Measurements from ENCODE around the gene PPP4R2.

- TF ChIP-seq POLR2A (IDR thresholded peaks at IDR 0.05; ENCODE audit: low read depth, low read length) (no peak), CTCF (IDR thresholded peaks at IDR 0.05; ENCODE audit: extremely low read depth in 1 of 2, insufficient read depth in 1 of 2, low read depth in 1 of 2, low read length in 2 of 2) (no peak), EZH2 (IDR thresholded peaks at IDR 0.05; ENCODE audit: borderline replicate concordance, low read depth, low read length, severe bottlenecking) (no peak), POLR2AphosphoS5 (IDR thresholded peaks at IDR 0.05; ENCODE audit: insufficient read depth, low read depth, low read length) (no peak), MAX (IDR thresholded peaks at IDR 0.05; ENCODE audit: insufficient read depth, insufficient read length) (no peak), JUN (IDR thresholded peaks at IDR 0.05; ENCODE audit: borderline replicate concordance, insufficient read depth, insufficient read length, low read depth) (no peak)
These were observed 21.7 kb upstream of the PPP4R2 start for GRCh38 chr3:72974956-72975355.

Data from endothelial cell of umbilical vein (primary cell).